GM21526 (cell line): Measurements from ENCODE around the gene SDHB.

Source experiments
- ATAC-seq: cut with Tn5 transposase; IDR thresholded peaks from one replicate; pipeline ENCODE4 v1.9.1; 2021; ENCODE audit warnings: moderate library complexity; ENCODE audit not compliant: unreplicated experiment, low FRiP score

SDHB gene

GRCh38 chr1:16992102-16992501, 61.7 kb downstream of the SDHB start:
- ATAC-seq, result no peak

GRCh38 chr1:16991571-16991970, 62.3 kb downstream of the SDHB start:
- ATAC-seq, result no peak

GRCh38 chr1:16989676-16990391, 64.0 kb downstream of the SDHB start:
- no peak for ATAC-seq

- no peak for ATAC-seq
Observed at GRCh38 chr1:16988210-16988609, 65.6 kb downstream of the SDHB start.

- no peak for ATAC-seq
Observed at GRCh38 chr1:16986962-16987361, 66.9 kb downstream of the SDHB start.

GRCh38 chr1:16986560-16986959, 67.3 kb downstream of the SDHB start:
- ATAC-seq, result no peak

- no peak for ATAC-seq
Observed at GRCh38 chr1:16986113-16986512, 67.7 kb downstream of the SDHB start.

- ATAC-seq, result no peak
Observed at GRCh38 chr1:16984717-16985116, 69.1 kb downstream of the SDHB start.

GRCh38 chr1:16983649-16984048, 70.2 kb downstream of the SDHB start:
- ATAC-seq, result no peak

- no peak for ATAC-seq
Observed at GRCh38 chr1:16982902-16983301, 70.9 kb downstream of the SDHB start.

- no peak for ATAC-seq
Observed at GRCh38 chr1:16981269-16981849, 72.5 kb downstream of the SDHB start.

GRCh38 chr1:16980473-16981268, 73.2 kb downstream of the SDHB start, which contains the start of gene MFAP2:
Gene MFAP2 (minus strand): TSS chr1:16980620. CDS start chr1:16978273, 2,347 bp downstream.
- ATAC-seq, result no peak

- no peak for ATAC-seq
Observed at GRCh38 chr1:16979475-16980327, 74.1 kb downstream of the SDHB start.

- no peak for ATAC-seq
Observed at GRCh38 chr1:16978567-16979474, 75.0 kb downstream of the SDHB start.

GRCh38 chr1:16978139-16978538, 75.7 kb downstream of the SDHB start:
- ATAC-seq, result no peak

- no peak for ATAC-seq
Observed at GRCh38 chr1:16977377-16977776, 76.5 kb downstream of the SDHB start.

- no peak for ATAC-seq
Observed at GRCh38 chr1:16976966-16977365, 76.9 kb downstream of the SDHB start.

GRCh38 chr1:16975838-16976237, 78.0 kb downstream of the SDHB start:
- ATAC-seq, result no peak

GRCh38 chr1:16975211-16975610, 78.6 kb downstream of the SDHB start:
- ATAC-seq, result no peak

- no peak for ATAC-seq
Observed at GRCh38 chr1:16973215-16973614, 80.6 kb downstream of the SDHB start.
